KMS-11 (cell line): ENCODE measurements around the gene ASB7.

Experiments used
- H2AFZ ChIP-seq: fragments of 200-600 bp; sonication (generic); 2 replicates; pipeline ENCODE4 v1.6.1; 2016; ENCODE audit warnings: antibody characterized with exemption, mixed run types, low read depth
- H3K27ac ChIP-seq: fragments of 200-600 bp; sonication (generic); 2 replicates; pipeline ENCODE4 v1.6.1; 2016; ENCODE audit warnings: mild to moderate bottlenecking, mixed run types
- H3K27me3 ChIP-seq: fragments of 200-600 bp; sonication (generic); 2 replicates; pipeline ENCODE4 v1.6.1; 2017; ENCODE audit warnings: mild to moderate bottlenecking, low read depth, mixed run types, moderate library complexity; ENCODE audit not compliant: insufficient read depth
- H3K36me3 ChIP-seq: fragments of 200-600 bp; sonication (generic); 2 replicates; pipeline ENCODE4 v1.6.1; 2017; ENCODE audit warnings: mild to moderate bottlenecking, mixed run types; ENCODE audit not compliant: insufficient read depth
- H3K4me1 ChIP-seq: fragments of 200-600 bp; sonication (generic); 2 replicates; pipeline ENCODE4 v1.6.1; 2016; ENCODE audit warnings: mild to moderate bottlenecking, low read depth, mixed run types; ENCODE audit not compliant: poor library complexity, severe bottlenecking
- H3K4me2 ChIP-seq: fragments of 200-600 bp; sonication (generic); 2 replicates; pipeline ENCODE4 v1.7.0; 2016; ENCODE audit warnings: mild to moderate bottlenecking, mixed run types
- H3K4me3 ChIP-seq: fragments of 200-600 bp; sonication (generic); IDR thresholded peaks from 2 replicates; pipeline ENCODE4 v1.6.1; 2017; ENCODE audit warnings: low read depth, low read length, mixed read lengths; ENCODE audit not compliant: insufficient read depth
- H3K79me2 ChIP-seq: fragments of 200-600 bp; sonication (generic); 2 replicates; pipeline ENCODE4 v1.6.1; 2016; ENCODE audit warnings: low read depth, mixed run types; ENCODE audit not compliant: insufficient read depth
- H3K9ac ChIP-seq: fragments of 200-600 bp; sonication (generic); 2 replicates; pipeline ENCODE4 v1.6.1; 2016; ENCODE audit warnings: mild to moderate bottlenecking, mixed run types
- H4K20me1 ChIP-seq: fragments of 200-600 bp; sonication (generic); 2 replicates; pipeline ENCODE4 v1.6.1; 2016; ENCODE audit warnings: mild to moderate bottlenecking, mixed run types; ENCODE audit not compliant: insufficient read depth
- TF ChIP-seq, protein P1 (sequence below): fragments of 200-600 bp; sonication (generic); conservative IDR thresholded peaks from 2 replicates; pipeline ENCODE4 v1.6.1; 2017; ENCODE audit warnings: low read depth, mild to moderate bottlenecking, antibody characterized with exemption, low read length, moderate library complexity, mixed read lengths

The ASB7 gene

DNA sequence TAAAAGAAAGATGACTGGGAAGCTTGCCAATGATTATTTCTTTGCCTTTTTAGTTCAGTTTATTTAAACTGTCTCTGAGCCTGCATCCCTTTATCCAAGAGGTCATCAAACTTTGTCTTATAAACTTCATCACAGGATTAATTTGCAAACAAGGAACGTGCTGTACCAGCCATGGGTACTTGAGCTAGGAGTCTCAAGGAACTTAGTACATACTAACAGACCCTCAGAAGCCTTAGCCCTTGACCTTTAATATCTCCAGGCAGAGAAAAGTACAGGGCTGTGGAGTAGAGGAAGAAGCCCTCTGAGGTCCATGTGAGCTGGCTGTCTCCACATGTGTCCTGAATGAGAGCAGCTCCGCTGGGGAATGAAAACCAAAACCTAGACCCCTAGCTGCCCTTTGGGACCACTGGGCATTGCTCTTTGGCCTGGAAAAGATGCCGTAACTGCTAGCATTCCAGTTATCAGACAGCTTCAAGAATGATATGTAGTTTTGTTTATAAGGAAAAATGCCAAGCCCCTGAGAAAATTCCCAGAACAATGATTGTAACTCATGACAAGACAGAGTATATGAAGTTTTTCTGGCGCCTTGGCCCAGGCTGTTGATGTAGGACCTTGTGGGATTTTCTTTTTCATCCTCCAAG lies 92.1 kb downstream of the ASB7 start:
- no peaks in the 10 kb centered on the region for H3K4me1 ChIP-seq
- H4K20me1 ChIP-seq = no peaks in the 10 kb centered on the region
- no peak overlapping the region for H2AFZ ChIP-seq
- H3K4me3 ChIP-seq = no peak overlapping the region
- H3K27me3 ChIP-seq = no peaks in the 10 kb centered on the region
- H3K79me2 ChIP-seq = no peaks in the 10 kb centered on the region
- no peak overlapping the region for H3K27ac ChIP-seq
- TF ChIP-seq, protein P1, sequence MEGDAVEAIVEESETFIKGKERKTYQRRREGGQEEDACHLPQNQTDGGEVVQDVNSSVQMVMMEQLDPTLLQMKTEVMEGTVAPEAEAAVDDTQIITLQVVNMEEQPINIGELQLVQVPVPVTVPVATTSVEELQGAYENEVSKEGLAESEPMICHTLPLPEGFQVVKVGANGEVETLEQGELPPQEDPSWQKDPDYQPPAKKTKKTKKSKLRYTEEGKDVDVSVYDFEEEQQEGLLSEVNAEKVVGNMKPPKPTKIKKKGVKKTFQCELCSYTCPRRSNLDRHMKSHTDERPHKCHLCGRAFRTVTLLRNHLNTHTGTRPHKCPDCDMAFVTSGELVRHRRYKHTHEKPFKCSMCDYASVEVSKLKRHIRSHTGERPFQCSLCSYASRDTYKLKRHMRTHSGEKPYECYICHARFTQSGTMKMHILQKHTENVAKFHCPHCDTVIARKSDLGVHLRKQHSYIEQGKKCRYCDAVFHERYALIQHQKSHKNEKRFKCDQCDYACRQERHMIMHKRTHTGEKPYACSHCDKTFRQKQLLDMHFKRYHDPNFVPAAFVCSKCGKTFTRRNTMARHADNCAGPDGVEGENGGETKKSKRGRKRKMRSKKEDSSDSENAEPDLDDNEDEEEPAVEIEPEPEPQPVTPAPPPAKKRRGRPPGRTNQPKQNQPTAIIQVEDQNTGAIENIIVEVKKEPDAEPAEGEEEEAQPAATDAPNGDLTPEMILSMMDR = no peak
- H3K36me3 ChIP-seq = no peaks in the 10 kb centered on the region
- no peak overlapping the region for H3K9ac ChIP-seq
- no peak overlapping the region for H3K4me2 ChIP-seq

DNA sequence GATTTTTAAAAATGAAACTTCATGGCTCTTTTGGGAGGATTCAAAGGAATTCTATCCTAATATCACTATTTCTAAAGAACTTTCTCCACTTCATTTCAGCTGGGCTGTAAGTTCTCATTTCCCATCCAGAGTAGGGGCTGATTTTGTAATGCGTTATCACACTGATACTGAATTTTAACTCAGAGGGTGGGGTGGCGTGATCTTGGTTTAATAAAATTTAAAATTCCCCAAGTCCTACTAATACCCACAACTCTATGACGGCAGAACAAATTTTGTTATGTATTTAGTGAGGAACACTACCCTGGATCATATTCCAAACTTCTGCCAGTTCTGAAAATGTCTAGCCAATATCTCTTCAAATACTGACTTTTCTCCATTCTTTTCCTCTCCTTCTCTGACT lies 92.7 kb downstream of the ASB7 start:
- no peaks in the 10 kb centered on the region for H3K79me2 ChIP-seq
- TF ChIP-seq, protein P1 = no peak
- no peaks in the 10 kb centered on the region for H3K27me3 ChIP-seq
- H3K36me3 ChIP-seq = no peaks in the 10 kb centered on the region
- H3K4me1 ChIP-seq = no peaks in the 10 kb centered on the region
- H3K4me2 ChIP-seq = no peak overlapping the region
- no peak overlapping the region for H3K9ac ChIP-seq
- no peak overlapping the region for H3K4me3 ChIP-seq
- no peak overlapping the region for H2AFZ ChIP-seq
- H3K27ac ChIP-seq = no peak overlapping the region
- no peaks in the 10 kb centered on the region for H4K20me1 ChIP-seq

DNA sequence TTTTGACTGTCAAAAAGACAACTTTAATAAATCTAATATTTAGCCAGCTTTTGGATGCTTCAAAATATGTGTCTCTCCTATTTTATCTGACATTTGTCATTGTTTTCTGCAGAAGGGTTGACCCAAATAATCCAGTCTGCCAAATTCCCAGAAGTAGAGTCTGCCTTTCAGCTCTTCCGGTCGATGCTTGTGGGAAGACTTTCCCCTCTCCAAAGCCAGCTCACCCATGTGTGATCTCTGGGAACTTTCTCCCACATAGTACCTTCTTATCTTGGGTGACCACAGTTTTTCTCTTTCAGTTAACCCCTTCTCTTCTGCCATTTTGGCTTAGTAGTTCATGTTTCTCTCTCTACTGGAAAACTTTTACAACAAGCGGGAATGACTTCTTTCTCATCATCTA lies 94.1 kb downstream of the ASB7 start:
- Histone ChIP-seq H3K79me2 (no peaks in the 10 kb centered on the region), H3K27me3 (no peaks in the 10 kb centered on the region)

More for the DNA sequence above, 94.1 kb downstream of the ASB7 start:
- Histone ChIP-seq H3K36me3 (no peaks in the 10 kb centered on the region), H3K27ac (no peak overlapping the region), H2AFZ (no peak overlapping the region), H4K20me1 (no peaks in the 10 kb centered on the region), H3K4me1 (no peaks in the 10 kb centered on the region), H3K4me3 (no peak overlapping the region), H3K9ac (no peak overlapping the region), H3K4me2 (no peak overlapping the region)
- TF ChIP-seq, protein P1 = no peak
